SK-N-SH (cell line): ENCODE results near the gene PADI4. TPM values are rescaled to one million over a fixed set of nuclear protein-coding genes. Genes with fewer than 3 reads are reported as not detected.

ENCODE experiments used
- CTCF ChIA-PET: fragments of 300-600, 350-600 bp; formaldehyde crosslinking; extraction: SDS; loops from one replicate; lab custom pipeline; 2021; lab: Yijun Ruan, JAX
- POLR2A ChIA-PET: fragments of 350-600 bp; sonication (Branson Sonifier 250); formaldehyde crosslinking; extraction: SDS; loops from one replicate; lab custom pipeline; 2020; ENCODE audit warnings: antibody characterized with exemption, inconsistent platforms; lab: Yijun Ruan, JAX
- DNase-seq: peaks from one replicate; pipeline ENCODE4 v3.0.0; 2012
- H2AFZ ChIP-seq: fragments of 200-600 bp; sonication (generic); 2 replicates; pipeline ENCODE4 v1.8.1; 2016; ENCODE audit warnings: antibody characterized with exemption, mild to moderate bottlenecking, low read depth
- H3F3A ChIP-seq: fragments of 200-600 bp; sonication (generic); replicated peaks from 2 replicates; pipeline ENCODE3; 2016; ENCODE audit warnings: antibody characterized with exemption, mild to moderate bottlenecking; ENCODE audit not compliant: insufficient read depth
- H3K27ac ChIP-seq, 2 experiments: fragments of 200-500 bp in 1 of 2; fragments of 200-600 bp in 1 of 2; sonication (Bioruptor generic) in 1 of 2; sonication (generic), shearing (Covaris generic) in 1 of 2; 2 replicates each; pipeline versions ENCODE4 v1.5.1 to v1.6.1; 2014 to 2016; ENCODE audit warnings: low read depth in 2 of 2, inconsistent platforms in 1 of 2, low read length in 1 of 2, mild to moderate bottlenecking in 1 of 2, mixed read lengths in 1 of 2
- H3K27me3 ChIP-seq: fragments of 200-600 bp; sonication (generic), shearing (Covaris generic); 2 replicates; pipeline ENCODE4 v1.6.1; 2016; ENCODE audit warnings: mixed run types; ENCODE audit not compliant: insufficient read depth
- H3K36me3 ChIP-seq, 2 experiments: fragments of 200-500 bp in 1 of 2; fragments of 200-600 bp in 1 of 2; sonication (Bioruptor generic) in 1 of 2; sonication (generic) in 1 of 2; replicated peaks in 1 of 2; 2 replicates each; pipeline versions ENCODE3 to v1.5.1; 2014 to 2016; ENCODE audit warnings: low read length in 1 of 2, mild to moderate bottlenecking in 1 of 2; ENCODE audit not compliant: insufficient read depth in 2 of 2, control insufficient read depth in 1 of 2
- H3K4me1 ChIP-seq, 2 experiments: fragments of 200-500 bp in 1 of 2; fragments of 200-600 bp in 1 of 2; sonication (Bioruptor generic) in 1 of 2; sonication (generic), shearing (Covaris generic) in 1 of 2; 2 replicates each; pipeline versions ENCODE4 v1.5.1 to v1.6.1; 2014 to 2016; ENCODE audit warnings: low read depth in 1 of 2, low read length in 1 of 2, mixed run types in 1 of 2; ENCODE audit not compliant: insufficient read depth in 2 of 2, control insufficient read depth in 1 of 2
- H3K4me2 ChIP-seq: fragments of 200-600 bp; sonication (generic), shearing (Covaris generic); 2 replicates; pipeline ENCODE4 v1.6.1; 2017; ENCODE audit warnings: mixed run types
- H3K4me3 ChIP-seq, 2 experiments: fragments of 200-500 bp in 1 of 2; fragments of 200-600 bp in 1 of 2; sonication (Bioruptor generic) in 1 of 2; sonication (generic), shearing (Covaris generic) in 1 of 2; 2 replicates each; pipeline versions ENCODE4 v1.5.1 to v1.8.1; 2014 to 2016; ENCODE audit warnings: low read depth in 2 of 2, inconsistent platforms in 1 of 2, low read length in 1 of 2, mild to moderate bottlenecking in 1 of 2, mixed read lengths in 1 of 2, moderate library complexity in 1 of 2
- H3K79me2 ChIP-seq: fragments of 200-600 bp; sonication (generic); 2 replicates; pipeline ENCODE4 v1.8.1; 2017; ENCODE audit warnings: mild to moderate bottlenecking; ENCODE audit not compliant: insufficient read depth
- H3K9ac ChIP-seq: fragments of 200-600 bp; sonication (generic); 2 replicates; pipeline ENCODE4 v1.6.1; 2017; ENCODE audit warnings: mixed run types
- H3K9me2 ChIP-seq: fragments of 200-600 bp; sonication (generic); 2 replicates; pipeline ENCODE4 v1.6.1; 2017; ENCODE audit warnings: mixed run types
- H3K9me3 ChIP-seq: fragments of 200-600 bp; sonication (generic); 2 replicates; pipeline ENCODE4 v1.6.1; 2017; ENCODE audit warnings: mixed run types, mild to moderate bottlenecking, moderate library complexity
- H4K20me1 ChIP-seq: fragments of 200-600 bp; sonication (generic); 2 replicates; pipeline ENCODE4 v1.6.1; 2017; ENCODE audit warnings: mild to moderate bottlenecking, mixed run types; ENCODE audit not compliant: insufficient read depth
- CTCF ChIP-seq: fragments of 200-600 bp; sonication (generic); IDR thresholded peaks from 2 replicates; pipeline ENCODE4 v1.6.1; 2017; ENCODE audit warnings: antibody characterized with exemption, mild to moderate bottlenecking, moderate library complexity
- ELF1 ChIP-seq: IDR thresholded peaks from 2 replicates; pipeline ENCODE4 v1.4.0; 2012
- EP300 ChIP-seq, 2 experiments: IDR thresholded peaks; 2 replicates each; pipeline versions ENCODE4 v1.4.0 to v1.6.1; 2012; ENCODE audit warnings: borderline replicate concordance in 1 of 2, low read depth in 1 of 2, low read length in 1 of 2
- FOSL2 ChIP-seq: IDR thresholded peaks from 2 replicates; pipeline ENCODE4 v1.4.0; 2012; ENCODE audit warnings: low read depth, mild to moderate bottlenecking, moderate library complexity, borderline replicate concordance
- FOXJ3 ChIP-seq: sonication (generic); formaldehyde crosslinking; IDR thresholded peaks from 2 replicates; pipeline ENCODE4 v1.5.1; 2020; ENCODE audit warnings: mild to moderate bottlenecking, missing genetic modification reagents
- GATA2 ChIP-seq: sonication (generic); formaldehyde crosslinking; IDR thresholded peaks from 2 replicates; pipeline ENCODE4 v1.5.0; 2020; ENCODE audit warnings: mild to moderate bottlenecking, missing genetic modification reagents
- IRF3 ChIP-seq: fragments of 150-350 bp; IDR thresholded peaks from 2 replicates; pipeline ENCODE4 v1.6.1; 2016; ENCODE audit warnings: mild to moderate bottlenecking, low read depth, low read length
- JUND ChIP-seq: IDR thresholded peaks from 2 replicates; pipeline ENCODE4 v1.4.0; 2012
- MAX ChIP-seq: IDR thresholded peaks from 2 replicates; pipeline ENCODE4 v1.4.0; 2012; ENCODE audit warnings: low read depth
- MEF2A ChIP-seq: IDR thresholded peaks from 2 replicates; pipeline ENCODE4 v1.4.0; 2012; ENCODE audit warnings: low read depth, borderline replicate concordance
- MXI1 ChIP-seq: IDR thresholded peaks from 2 replicates; pipeline ENCODE4 v1.6.1; 2012; ENCODE audit warnings: mild to moderate bottlenecking, low read depth, low read length, improper control_type of control experiment
- NRF1 ChIP-seq: IDR thresholded peaks from 2 replicates; pipeline ENCODE4 v1.6.1; 2012; ENCODE audit warnings: low read depth, mild to moderate bottlenecking, low read length
- PBX3 ChIP-seq: IDR thresholded peaks from 2 replicates; pipeline ENCODE4; 2012
- POLR2AphosphoS5 ChIP-seq: IDR thresholded peaks from 2 replicates; pipeline ENCODE4 v1.6.1; 2012; ENCODE audit warnings: low read depth, low read length
- RAD21 ChIP-seq: IDR thresholded peaks from 2 replicates; pipeline ENCODE4 v1.6.1; 2012; ENCODE audit warnings: mild to moderate bottlenecking, low read length
- RCOR1 ChIP-seq: fragments of 150-350 bp; IDR thresholded peaks from 2 replicates; pipeline ENCODE4 v1.6.1; 2017; ENCODE audit warnings: antibody characterized with exemption, low read length
- RFX5 ChIP-seq: IDR thresholded peaks from 2 replicates; pipeline ENCODE4 v1.6.1; 2012; ENCODE audit warnings: mild to moderate bottlenecking, improper control_type of control experiment, low read length
- RXRA ChIP-seq: IDR thresholded peaks from 2 replicates; pipeline ENCODE4 v1.4.0; 2012; ENCODE audit warnings: low read depth, mild to moderate bottlenecking, borderline replicate concordance
- SIN3A ChIP-seq: IDR thresholded peaks from 2 replicates; pipeline ENCODE4 v1.6.1; 2012; ENCODE audit warnings: low read depth, mild to moderate bottlenecking, low read length, moderate library complexity, borderline replicate concordance
- TAF1 ChIP-seq: IDR thresholded peaks from 2 replicates; pipeline ENCODE4 v1.6.1; 2012; ENCODE audit warnings: low read depth, mild to moderate bottlenecking, low read length, moderate library complexity, borderline replicate concordance
- USF1 ChIP-seq: IDR thresholded peaks from 2 replicates; pipeline ENCODE4 v1.4.0; 2012; ENCODE audit warnings: low read depth, borderline replicate concordance
- USF2 ChIP-seq: fragments of 150-350 bp; IDR thresholded peaks from 2 replicates; pipeline ENCODE4 v1.6.1; 2017; ENCODE audit warnings: antibody characterized with exemption, low read length, low read depth, borderline replicate concordance
- WGBS: methylation state at CpG from one replicate; pipeline ENCODE4 v1.1.6; 2017; ENCODE audit warnings: low lambda C conversion rate; 5-methylcytosine and 5-hydroxymethylcytosine counted together
- polyA plus RNA-seq, 3 experiments: library from polyadenylated mRNA; depleted of rRNA; stranded (reverse); fragments of >200 nt; gene quantifications; 2 replicates each; pipeline ENCODE4 v1.2.3, GENCODE V29; 2012

Gene PADI4
- polyA plus RNA-seq, 1 of the 3 experiments (the other 2 are of a cell fraction) = not detected

GRCh38 chr1:17403081-17403480 is 95.1 kb downstream of the PADI4 start:
- TF ChIP-seq SIN3A (no peak), RFX5 (no peak), MXI1 (no peak), ELF1 (no peak), JUND (no peak), RCOR1 (no peak), FOSL2 (no peak), RXRA (no peak), POLR2AphosphoS5 (no peak), PBX3 (no peak), MEF2A (no peak), IRF3 (no peak), RAD21 (no peak), MAX (no peak)
- ChIA-PET POLR2A (no interaction called here), CTCF (interaction anchor here (0.9 to 1.4 kb wide), 3 partner anchors 166 to 278 kb away, joined by 3 to 5 read pairs (median 3); no protein-coding TSS in a partner anchor)
- Histone ChIP-seq H2AFZ (no peak overlapping the region), H3K36me3 (peaks cover 0 to 9% of the 10 kb centered on the region in 2 experiments), H3K27ac (no peak overlapping the region), H4K20me1 (no peaks in the 10 kb centered on the region; the same call in 1 of the 2 replicates), H3K9ac (no peak overlapping the region), H3K4me2 (no peak overlapping the region), H3K9me3 (no peaks in the 10 kb centered on the region), H3K9me2 (no peaks in the 10 kb centered on the region), H3K4me3 (no peak overlapping the region), H3K79me2 (no peaks in the 10 kb centered on the region), H3K27me3 (no peaks in the 10 kb centered on the region), H3K4me1 (peaks cover 0 to 3% of the 10 kb centered on the region in 2 experiments; a peak in 1 of 4 replicates), H3F3A (no peaks in the 10 kb centered on the region)
- WGBS = 71% methylated on average over 3 of the region's 3 CpGs
- no peak for DNase-seq

- Histone ChIP-seq H3K36me3 (peaks cover 6 to 20% of the 10 kb centered on the region in 2 experiments), H3K4me3 (no peak overlapping the region), H2AFZ (no peak overlapping the region), H3K79me2 (no peaks in the 10 kb centered on the region), H3K4me1 (peaks cover 0 to 3% of the 10 kb centered on the region in 2 experiments; a peak in 1 of 4 replicates), H3K27ac (no peak overlapping the region), H3F3A (peaks cover 6% of the 10 kb centered on the region), H3K9me2 (no peaks in the 10 kb centered on the region), H3K9ac (no peak overlapping the region), H3K4me2 (no peak overlapping the region), H4K20me1 (no peaks in the 10 kb centered on the region; the same call in 1 of the 2 replicates), H3K27me3 (no peaks in the 10 kb centered on the region), H3K9me3 (no peaks in the 10 kb centered on the region)
- WGBS = 89% methylated on average over 14 of the region's 15 CpGs
- POLR2A ChIA-PET = no interaction called here
- CTCF ChIA-PET = interaction anchor here (0.9 to 2.8 kb wide), 4 partner anchors 15 to 279 kb away, joined by 4 to 11 read pairs (median 5); no protein-coding TSS in a partner anchor
- no peak for DNase-seq
- TF ChIP-seq MXI1 (no peak), FOXJ3 (no peak), TAF1 (no peak), USF2 (no peak), SIN3A (no peak), EP300 (IDR thresholded peaks at IDR 0.05; ENCODE audit: borderline replicate concordance in 1 of 2, low read depth in 1 of 2, low read length in 1 of 2) (no peak), GATA2 (CRISPR knock-in tag) (no peak), USF1 (no peak), CTCF (no peak), NRF1 (no peak), JUND (no peak), RXRA (no peak)
Measured at GRCh38 chr1:17404034-17404684, 96.2 kb downstream of the PADI4 start.
